ENCODE results near the gene DOCK9.

Gene DOCK9

GRCh38 chr13:98945863-98946605 is 31.8 kb downstream of the DOCK9 start:
- no peak for DNase-seq

GRCh38 chr13:98944336-98944735 is 33.5 kb downstream of the DOCK9 start:
- DNase-seq: no peak

GRCh38 chr13:98942997-98943396 is 34.9 kb downstream of the DOCK9 start:
- no peak for DNase-seq

- no peak for DNase-seq
These were observed 35.4 kb downstream of the DOCK9 start for GRCh38 chr13:98942485-98942884.

GRCh38 chr13:98941536-98941935 is 36.3 kb downstream of the DOCK9 start:
- no peak for DNase-seq

- DNase-seq: no peak
These were observed 36.7 kb downstream of the DOCK9 start for GRCh38 chr13:98941126-98941525.

- no peak for DNase-seq
These were observed 37.4 kb downstream of the DOCK9 start for GRCh38 chr13:98940325-98941001.

GRCh38 chr13:98939660-98940191 is 38.1 kb downstream of the DOCK9 start:
- DNase-seq: no peak

GRCh38 chr13:98938801-98939200 is 39.1 kb downstream of the DOCK9 start:
- DNase-seq: no peak

- DNase-seq: no peak
These were observed 39.9 kb downstream of the DOCK9 start for GRCh38 chr13:98937911-98938381.

- DNase-seq: no peak
These were observed 43.6 kb downstream of the DOCK9 start for GRCh38 chr13:98934243-98934642.

- DNase-seq: no peak
These were observed 47.7 kb downstream of the DOCK9 start for GRCh38 chr13:98930151-98930591.

- no peak for DNase-seq
These were observed 49.6 kb downstream of the DOCK9 start for GRCh38 chr13:98927951-98928927.

- no peak for DNase-seq
These were observed 51.9 kb downstream of the DOCK9 start for GRCh38 chr13:98925949-98926348.

GRCh38 chr13:98923641-98924397 is 54.0 kb downstream of the DOCK9 start:
- no peak for DNase-seq

GRCh38 chr13:98922306-98922705 is 55.6 kb downstream of the DOCK9 start:
- DNase-seq: no peak

GRCh38 chr13:98921786-98922185 is 56.1 kb downstream of the DOCK9 start:
- DNase-seq: no peak

- no peak for DNase-seq
These were observed 56.8 kb downstream of the DOCK9 start for GRCh38 chr13:98921015-98921580.

GRCh38 chr13:98919566-98919965 is 58.3 kb downstream of the DOCK9 start:
- no peak for DNase-seq

GRCh38 chr13:98918771-98919170 is 59.1 kb downstream of the DOCK9 start:
- DNase-seq: no peak

GRCh38 chr13:98917116-98917515 is 60.7 kb downstream of the DOCK9 start:
- no peak for DNase-seq

- DNase-seq: no peak
These were observed 61.5 kb downstream of the DOCK9 start for GRCh38 chr13:98916403-98916802.

All from effector CD8-positive, alpha-beta T cell (primary cell).